Peyer's patch (tissue), 4 donors: ENCODE data around the gene LENEP. TPM values are rescaled to one million over a fixed set of nuclear protein-coding genes. Genes with fewer than 3 reads are reported as not detected.

Experiments
- DNase-seq, 3 donors: peaks; one replicate each; pipeline ENCODE4 v3.0.0-alpha.2; 2017 to 2019
- H3K27ac ChIP-seq, 4 donors: fragments of 200-600 bp; sonication (generic); one replicate each; pipeline ENCODE4 v1.5.1; 2016 to 2019
- H3K27me3 ChIP-seq, 2 donors: fragments of 200-600 bp; sonication (generic); one replicate each; pipeline ENCODE4 v1.5.1; 2019
- H3K36me3 ChIP-seq, 3 donors: fragments of 200-600 bp; sonication (generic); one replicate each; pipeline ENCODE4 v1.5.1; 2016 to 2019
- H3K4me1 ChIP-seq, 4 donors: fragments of 200-600 bp; sonication (generic); one replicate each; pipeline ENCODE4 v1.5.1; 2016 to 2019
- H3K4me3 ChIP-seq, 4 donors: fragments of 200-600 bp; sonication (generic); 1 replicate in 3 of 4; 2 replicates in 1 of 4; pipeline ENCODE4 v1.5.1; 2016 to 2019; ENCODE audit warnings: mild to moderate bottlenecking in 1 of 4
- H3K9me3 ChIP-seq, 4 donors: fragments of 200-600 bp; sonication (generic); one replicate each; pipeline ENCODE4 v1.5.1; 2016 to 2019; ENCODE audit warnings: mild to moderate bottlenecking in 1 of 4
- POLR2A ChIP-seq, 2 donors: fragments of 450-650 bp; IDR thresholded peaks; one replicate each; pipeline ENCODE4 v1.5.1; 2017; ENCODE audit warnings: antibody characterized with exemption in 2 of 2, mild to moderate bottlenecking in 2 of 2, moderate library complexity in 2 of 2
- total RNA-seq, 4 donors: library from RNA; depleted of rRNA; stranded (reverse); fragments of >200 nt; gene quantifications; one replicate each; pipeline ENCODE4 v1.1.0, GENCODE V29; 2016
- TF ChIP-seq, protein P1 (sequence below), 6 experiments: fragments of 450-650 bp in 4 of 6; fragments of 200-600 bp in 2 of 6; sonication (generic) in 1 of 6; IDR thresholded peaks; one replicate each; pipeline ENCODE4 v1.5.1; 2017 to 2019; ENCODE audit warnings: antibody characterized with exemption in 6 of 6, mild to moderate bottlenecking in 3 of 6, moderate library complexity in 1 of 6

Gene LENEP
- total RNA-seq, 4 donors from 2014 or later: not detected

DNA sequence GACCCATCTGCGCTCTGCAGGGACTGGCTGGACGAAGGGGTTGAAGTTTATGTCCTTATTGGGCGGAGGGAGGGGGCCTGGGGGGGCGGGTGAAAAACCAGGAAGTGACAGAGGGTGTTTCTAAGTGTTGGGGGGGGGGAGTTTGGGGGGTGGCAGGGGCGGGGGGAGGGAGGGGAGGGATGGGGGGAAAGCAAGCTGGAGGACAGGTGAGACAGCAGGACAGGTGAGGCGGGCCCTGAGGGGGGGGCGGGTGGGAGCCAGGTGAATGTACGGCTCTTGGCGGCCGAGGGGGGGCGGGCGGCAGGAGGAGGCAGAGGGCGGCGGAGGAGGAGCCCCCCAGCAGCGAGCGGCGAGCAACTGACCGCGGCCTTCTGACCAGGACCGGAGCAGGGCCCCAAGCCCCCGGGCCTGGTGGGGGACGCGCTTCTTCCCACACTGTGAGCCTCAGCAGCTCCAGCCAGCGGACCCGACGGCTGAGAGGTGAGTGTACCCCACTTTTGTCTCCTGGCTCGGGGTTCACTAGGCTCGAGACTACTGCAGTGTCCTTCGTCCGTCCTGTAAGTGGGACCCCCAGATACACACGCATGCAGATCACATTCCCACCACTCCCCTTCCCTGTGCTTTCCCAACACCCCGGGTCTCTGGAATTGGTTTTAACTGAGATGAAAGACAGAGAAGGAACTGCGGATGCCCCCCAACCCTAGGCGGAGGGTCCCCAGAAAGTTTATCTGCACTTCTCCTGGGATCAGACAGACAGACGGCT lies 9.3 kb downstream of the LENEP start, which contains the start of gene ZBTB7B:
Gene ZBTB7B (plus strand): TSS at position 339 of the 763 bp plus-strand sequence. CDS start 11,859 bp downstream, outside the sequence.
- no peaks in the 10 kb centered on the region for H3K36me3 ChIP-seq
- peak in 2 of 3 donors; percentile 71 to 86 for DNase-seq
- no peaks in the 10 kb centered on the region for H3K9me3 ChIP-seq

DNA sequence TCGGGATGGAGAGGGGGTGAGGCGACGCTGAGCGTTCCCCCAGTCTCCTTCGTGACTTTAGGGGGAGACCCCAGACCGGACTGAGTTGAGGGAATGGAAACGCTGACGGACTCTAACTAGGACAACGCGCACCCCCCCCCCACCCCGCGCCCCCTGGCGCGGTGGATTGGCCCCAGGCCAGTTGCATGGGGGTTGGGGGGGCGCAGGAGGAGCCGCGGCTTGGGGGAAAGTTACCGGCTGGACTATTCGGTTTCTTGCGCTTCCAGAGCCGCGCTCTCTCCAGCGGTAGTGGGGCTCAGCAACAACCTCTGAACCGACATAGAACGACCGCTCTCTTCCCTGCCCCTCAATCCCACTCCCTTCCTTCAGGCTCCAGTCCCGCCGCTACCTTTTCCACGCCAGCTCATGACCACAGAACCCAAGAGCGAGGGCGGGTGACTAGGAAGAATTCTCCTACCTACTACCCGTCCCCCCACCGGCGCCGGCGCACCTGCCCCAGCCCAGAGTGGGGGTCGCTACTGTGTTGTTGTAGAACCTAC lies 9.9 kb downstream of the LENEP start:
- Histone ChIP-seq H3K27ac (peak overlapping the region; percentile 94 to 99 (median 96)), H3K36me3 (no peaks in the 10 kb centered on the region), H3K27me3 (no peaks in the 10 kb centered on the region), H3K4me3 (peak overlapping the region; percentile 70 to 91 (median 83)), H3K9me3 (no peaks in the 10 kb centered on the region), H3K4me1 (peaks cover 3 to 57% (median 35%) of the 10 kb centered on the region in 4 donors)
- TF ChIP-seq, protein P1, sequence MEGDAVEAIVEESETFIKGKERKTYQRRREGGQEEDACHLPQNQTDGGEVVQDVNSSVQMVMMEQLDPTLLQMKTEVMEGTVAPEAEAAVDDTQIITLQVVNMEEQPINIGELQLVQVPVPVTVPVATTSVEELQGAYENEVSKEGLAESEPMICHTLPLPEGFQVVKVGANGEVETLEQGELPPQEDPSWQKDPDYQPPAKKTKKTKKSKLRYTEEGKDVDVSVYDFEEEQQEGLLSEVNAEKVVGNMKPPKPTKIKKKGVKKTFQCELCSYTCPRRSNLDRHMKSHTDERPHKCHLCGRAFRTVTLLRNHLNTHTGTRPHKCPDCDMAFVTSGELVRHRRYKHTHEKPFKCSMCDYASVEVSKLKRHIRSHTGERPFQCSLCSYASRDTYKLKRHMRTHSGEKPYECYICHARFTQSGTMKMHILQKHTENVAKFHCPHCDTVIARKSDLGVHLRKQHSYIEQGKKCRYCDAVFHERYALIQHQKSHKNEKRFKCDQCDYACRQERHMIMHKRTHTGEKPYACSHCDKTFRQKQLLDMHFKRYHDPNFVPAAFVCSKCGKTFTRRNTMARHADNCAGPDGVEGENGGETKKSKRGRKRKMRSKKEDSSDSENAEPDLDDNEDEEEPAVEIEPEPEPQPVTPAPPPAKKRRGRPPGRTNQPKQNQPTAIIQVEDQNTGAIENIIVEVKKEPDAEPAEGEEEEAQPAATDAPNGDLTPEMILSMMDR (IDR thresholded peaks at IDR 0.05): no peak
- peak in 1 of 2 donors; percentile 22 for TF ChIP-seq POLR2A (IDR thresholded peaks at IDR 0.05)
- DNase-seq: peak in 2 of 3 donors; percentile 67 to 71

More for the DNA sequence above, 9.3 kb downstream of the LENEP start, which contains the start of gene ZBTB7B:
- H3K27me3 ChIP-seq: no peaks in the 10 kb centered on the region
- peak; percentile 36 to 37 for TF ChIP-seq POLR2A (IDR thresholded peaks at IDR 0.05)
- TF ChIP-seq, protein P1 (IDR thresholded peaks at IDR 0.05): no peak
- peak within 1 kb of the TSS; percentile 70 to 91 (median 83) for H3K4me3 ChIP-seq
- peaks cover 3 to 53% (median 34%) of the 10 kb centered on the region in 4 donors for H3K4me1 ChIP-seq
- peak within 1 kb of the TSS; percentile 94 to 99 (median 96) for H3K27ac ChIP-seq

DNA sequence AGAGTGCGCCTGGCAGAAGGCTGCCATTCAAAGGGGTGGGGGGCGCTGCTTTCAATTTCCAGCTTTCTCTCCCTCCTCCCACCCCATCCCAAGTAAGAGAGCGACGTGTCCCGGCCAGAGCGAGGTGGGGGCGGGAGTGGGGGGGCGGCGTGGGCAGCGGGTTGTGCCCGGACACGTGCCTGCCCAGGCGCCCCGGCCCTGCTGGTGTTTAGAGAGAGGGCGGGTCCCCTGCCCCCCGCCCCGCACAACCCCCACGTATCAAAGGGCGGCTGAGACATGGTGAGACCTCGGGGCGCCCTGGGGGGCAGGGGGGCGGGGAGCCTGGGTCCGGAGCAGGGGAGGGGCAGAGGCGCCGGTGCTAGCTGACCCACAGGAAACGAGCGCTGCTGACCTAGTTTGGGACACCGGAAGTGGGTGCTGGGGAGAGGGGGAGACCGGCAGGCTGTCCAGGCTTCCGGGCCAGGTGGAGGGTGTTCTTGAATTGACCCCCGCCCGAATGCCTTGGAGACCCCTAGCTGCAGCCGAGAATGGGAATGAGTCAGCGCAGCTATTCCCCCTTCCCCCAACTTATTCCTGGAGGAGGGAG lies 10.5 kb downstream of the LENEP start:
- H3K36me3 ChIP-seq: peaks cover 0 to 2% (median 0%) of the 10 kb centered on the region in 3 donors
- no peaks in the 10 kb centered on the region for H3K27me3 ChIP-seq
- peak overlapping the region; percentile 94 to 99 (median 96) for H3K27ac ChIP-seq
- peak in 1 of 2 donors; percentile 63 for TF ChIP-seq POLR2A (IDR thresholded peaks at IDR 0.05)
- TF ChIP-seq, protein P1 (IDR thresholded peaks at IDR 0.05): peak in 1 of 6 experiments; percentile 3
- peak; percentile 54 to 88 (median 86) for DNase-seq
- H3K4me1 ChIP-seq: peaks cover 3 to 55% (median 35%) of the 10 kb centered on the region in 4 donors
- H3K4me3 ChIP-seq: peak overlapping the region; percentile 70 to 91 (median 83)
- H3K9me3 ChIP-seq: no peaks in the 10 kb centered on the region

DNA sequence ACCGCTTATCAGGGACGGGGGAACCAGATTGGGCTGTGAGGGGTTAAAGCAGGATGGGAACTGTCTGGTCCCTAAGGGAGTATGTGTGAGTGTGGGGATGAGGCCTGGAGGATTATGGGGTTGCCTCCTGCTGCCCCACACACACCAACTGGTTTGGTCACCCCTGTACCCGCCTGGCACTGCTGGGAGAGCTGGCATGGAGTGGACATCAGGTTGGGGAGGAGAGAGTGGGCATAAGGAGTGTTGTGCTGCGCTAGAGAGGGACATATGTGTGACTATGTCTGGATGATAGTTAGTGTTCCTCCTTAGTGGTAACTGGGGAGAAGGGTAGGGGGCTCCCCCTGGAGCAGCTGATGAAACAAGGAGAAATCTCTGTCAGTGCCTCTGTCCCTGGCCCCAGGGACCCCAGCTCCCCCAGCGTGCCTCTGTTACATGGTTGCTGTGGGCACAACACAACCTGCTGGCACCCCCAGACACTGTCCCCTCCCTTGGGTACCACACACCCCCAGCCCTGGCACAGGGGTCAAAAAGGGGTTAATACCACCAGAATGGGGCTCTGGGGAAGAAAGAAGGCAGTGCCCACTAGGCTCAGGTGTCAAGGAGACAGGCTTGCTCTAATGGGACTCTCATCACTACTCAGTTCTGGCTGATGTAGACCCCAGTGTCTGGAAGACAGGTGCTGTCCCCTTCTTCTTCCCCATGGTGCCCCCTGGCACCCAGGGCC lies 11.1 kb downstream of the LENEP start:
- no peak for DNase-seq

More for the DNA sequence above, 11.1 kb downstream of the LENEP start:
- Histone ChIP-seq H3K36me3 (peaks cover 0 to 7% (median 0%) of the 10 kb centered on the region in 3 donors), H3K4me1 (peaks cover 3 to 48% (median 35%) of the 10 kb centered on the region in 4 donors), H3K4me3 (peak overlapping the region; percentile 70 to 91 (median 83)), H3K27ac (peak overlapping the region; percentile 94 to 99 (median 96)), H3K9me3 (no peaks in the 10 kb centered on the region), H3K27me3 (no peaks in the 10 kb centered on the region)
- TF ChIP-seq, protein P1 (IDR thresholded peaks at IDR 0.05): no peak
- TF ChIP-seq POLR2A (IDR thresholded peaks at IDR 0.05): no peak
